ENCODE measurements around the gene NECAB2. TPM values are rescaled to one million over a fixed set of nuclear protein-coding genes. Genes with fewer than 3 reads are reported as not detected.

The NECAB2 gene
- total and polyA plus RNA-seq, 2 of the 8 experiments (the other 6 are each of a cell fraction or from before 2014, with no cell fraction given) = 3.6 to 4.2 TPM

DNA sequence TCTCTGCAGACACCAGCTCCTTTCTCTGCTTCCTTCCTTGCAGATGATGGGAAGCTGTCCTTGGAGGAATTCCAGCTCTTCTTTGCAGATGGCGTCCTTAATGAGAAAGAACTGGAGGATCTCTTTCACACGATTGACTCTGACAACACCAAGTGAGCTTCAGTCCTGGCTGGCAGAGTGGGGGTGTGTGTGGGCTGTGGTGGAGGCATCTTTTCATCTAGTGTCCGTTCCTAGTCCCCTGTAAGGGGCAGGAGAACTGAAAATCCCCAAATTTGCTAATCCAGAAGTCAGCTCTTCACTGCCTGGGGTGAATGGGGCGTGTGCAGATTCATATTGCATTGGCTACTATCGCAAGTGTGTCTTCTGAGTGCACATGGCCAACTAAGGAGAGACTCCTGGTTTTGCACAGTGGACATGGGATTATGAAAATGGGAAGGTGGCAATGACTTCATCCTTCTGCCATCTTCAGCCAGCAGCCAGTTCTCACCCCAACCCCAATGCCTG lies 10.4 kb downstream of the NECAB2 start:
- no peak overlapping the region for H2BK5ac ChIP-seq (ENCODE audit: low read depth, low read length)
- H3K4me1 ChIP-seq (replicated peaks in 1 of 4; ENCODE audit: control insufficient read depth in 3 of 4, insufficient read depth in 4 of 4, low read length in 3 of 4) = no peaks in the 10 kb centered on the region; a peak in 1 of 7 replicates
- WGBS, 2 experiments (ENCODE audit: extremely low coverage in 1 of 2, insufficient coverage in 1 of 2, insufficient read length in 1 of 2, insufficient replicate concordance in 2 of 2, low coverage in 1 of 2, low lambda C conversion rate in 2 of 2, missing lambda C conversion rate in 1 of 2) = 90% methylated on average over 5 of the region's 5 CpGs; no CpG with 5 or more reads in 1 of the 2 experiments
- no peak overlapping the region for H3K18ac ChIP-seq (ENCODE audit: extremely low read depth, low read length)
- no peak overlapping the region for H2BK12ac ChIP-seq (ENCODE audit: low read depth, low read length)
- H3K14ac ChIP-seq (ENCODE audit: insufficient read length) = no peak overlapping the region
- H2BK120ac ChIP-seq (replicated peaks; ENCODE audit: low read depth, low read length) = no peak overlapping the region
- no peak overlapping the region for H2BK20ac ChIP-seq (ENCODE audit: low read length)
- H2AFZ ChIP-seq (ENCODE audit: low read length) = no peak overlapping the region
- no peak overlapping the region for H4K5ac ChIP-seq (ENCODE audit: insufficient read length, low read depth, low read length)
- H3K4me2 ChIP-seq (ENCODE audit: insufficient read depth in 1 of 2, low read depth in 2 of 2, low read length in 2 of 2) = no peak overlapping the region
- no peak overlapping the region for H3K4me3 ChIP-seq (ENCODE audit: extremely low read depth in 1 of 4, insufficient read depth in 2 of 4, low read depth in 3 of 4, low read length in 4 of 4)
- H3K27me3 ChIP-seq (replicated peaks in 1 of 4; ENCODE audit: control insufficient read depth in 3 of 4, extremely low read depth in 1 of 4, insufficient read depth in 3 of 4, low read length in 3 of 4) = no peaks in the 10 kb centered on the region
- no peak overlapping the region for H4K8ac ChIP-seq (ENCODE audit: extremely low read depth, insufficient read depth, low read length)
- FAIRE-seq (no peak), DNase-seq (ENCODE audit: low read depth in 1 of 2, low spot score in 2 of 2) (no peak)
- ChIA-PET CTCF (ENCODE audit: partially characterized antibody) (interaction anchor here (0.7 to 6.3 kb wide), 12 partner anchors 9 to 87 kb away, joined by 3 to 42 read pairs (median 4); no protein-coding TSS in a partner anchor), POLR2A (ENCODE audit: partially characterized antibody) (no interaction called here)
- H4K20me1 ChIP-seq (replicated peaks in 1 of 2; ENCODE audit: control insufficient read depth in 1 of 2, insufficient read depth in 2 of 2, low read length in 2 of 2) = no peaks in the 10 kb centered on the region
- H4K91ac ChIP-seq (replicated peaks; ENCODE audit: insufficient read length, low read length) = no peak overlapping the region
- H3K9ac ChIP-seq (replicated peaks in 1 of 4; ENCODE audit: extremely low read depth in 1 of 4, low read depth in 3 of 4, low read length in 3 of 4) = no peak overlapping the region
- peaks cover 16 to 22% of the 10 kb centered on the region in 2 experiments for H3K9me3 ChIP-seq (ENCODE audit: insufficient read depth in 2 of 2, low read depth in 1 of 2, low read length in 1 of 2)
- no peaks in the 10 kb centered on the region for H3K79me1 ChIP-seq (ENCODE audit: low read depth, low read length)
- no peak overlapping the region for H2AK5ac ChIP-seq (ENCODE audit: low read depth, low read length)
- H3K23me2 ChIP-seq (ENCODE audit: low read depth, low read length) = no peaks in the 10 kb centered on the region
- H3K56ac ChIP-seq (replicated peaks; ENCODE audit: insufficient read length, low read depth, low read length) = no peak overlapping the region
- H3K79me2 ChIP-seq (ENCODE audit: control insufficient read depth in 1 of 2, insufficient read depth in 2 of 2, low read length in 2 of 2) = no peaks in the 10 kb centered on the region
- H3K27ac ChIP-seq (ENCODE audit: low read depth, low read length) = no peak overlapping the region
- no peak overlapping the region for H2BK15ac ChIP-seq (ENCODE audit: low read length)
- no peak overlapping the region for H3K4ac ChIP-seq (replicated peaks; ENCODE audit: insufficient read length, low read depth, low read length)
- H3K23ac ChIP-seq (ENCODE audit: insufficient read length) = no peak overlapping the region
- peaks cover 0 to 5% (median 2%) of the 10 kb centered on the region in 4 experiments; a peak in 2 of 8 replicates for H3K36me3 ChIP-seq (ENCODE audit: control insufficient read depth in 2 of 4, insufficient read depth in 4 of 4, low read length in 3 of 4)
- TF ChIP-seq SAP30 (IDR thresholded peaks at IDR 0.05; ENCODE audit: insufficient read depth, insufficient replicate concordance, low read length) = no peak
- TF ChIP-seq RXRA (IDR thresholded peaks at IDR 0.05; ENCODE audit: insufficient read depth, low read depth, low read length) = no peak
- TF ChIP-seq CBX8 (IDR thresholded peaks at IDR 0.05; ENCODE audit: borderline replicate concordance, low read depth, low read length) = no peak
- no peak for TF ChIP-seq JUND (IDR thresholded peaks at IDR 0.05; ENCODE audit: low read length)
- no peak for TF ChIP-seq EP300 (IDR thresholded peaks at IDR 0.05; ENCODE audit: borderline replicate concordance in 1 of 2, low read depth in 2 of 2, low read length in 2 of 2)
- TF ChIP-seq SRF (IDR thresholded peaks at IDR 0.05; ENCODE audit: low read depth, low read length) = no peak
- TF ChIP-seq TBP (IDR thresholded peaks at IDR 0.05; ENCODE audit: low read depth, low read length) = no peak
- no peak for TF ChIP-seq PHF8 (conservative IDR thresholded peaks at IDR 0.05; ENCODE audit: low read depth, low read length)
- TF ChIP-seq RNF2 (IDR thresholded peaks at IDR 0.05; ENCODE audit: borderline replicate concordance, low read depth, low read length, missing control alignments, poor library complexity, severe bottlenecking) = no peak
- TF ChIP-seq HDAC2 (IDR thresholded peaks at IDR 0.05; ENCODE audit: borderline replicate concordance in 1 of 2, low read depth in 2 of 2, low read length in 2 of 2) = no peak
- TF ChIP-seq BCL11A (IDR thresholded peaks at IDR 0.05; ENCODE audit: low read depth in 2 of 2, low read length in 2 of 2) = no peak
- TF ChIP-seq, protein P1, sequence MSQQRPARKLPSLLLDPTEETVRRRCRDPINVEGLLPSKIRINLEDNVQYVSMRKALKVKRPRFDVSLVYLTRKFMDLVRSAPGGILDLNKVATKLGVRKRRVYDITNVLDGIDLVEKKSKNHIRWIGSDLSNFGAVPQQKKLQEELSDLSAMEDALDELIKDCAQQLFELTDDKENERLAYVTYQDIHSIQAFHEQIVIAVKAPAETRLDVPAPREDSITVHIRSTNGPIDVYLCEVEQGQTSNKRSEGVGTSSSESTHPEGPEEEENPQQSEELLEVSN (IDR thresholded peaks at IDR 0.05) = no peak
